ENCODE measurements around the gene CARNS1. TPM values are rescaled to one million over a fixed set of nuclear protein-coding genes. Genes with fewer than 3 reads are reported as not detected.
"Not testable (repeated sequence)": the region's sequence is repeated elsewhere in the genome, so short reads cannot be mapped to it uniquely, and the experiment has no call there.

Gene CARNS1
- total RNA-seq, 4 donors from 2014 or later: 0.09 to 0.76 (median 0.25) TPM

DNA sequence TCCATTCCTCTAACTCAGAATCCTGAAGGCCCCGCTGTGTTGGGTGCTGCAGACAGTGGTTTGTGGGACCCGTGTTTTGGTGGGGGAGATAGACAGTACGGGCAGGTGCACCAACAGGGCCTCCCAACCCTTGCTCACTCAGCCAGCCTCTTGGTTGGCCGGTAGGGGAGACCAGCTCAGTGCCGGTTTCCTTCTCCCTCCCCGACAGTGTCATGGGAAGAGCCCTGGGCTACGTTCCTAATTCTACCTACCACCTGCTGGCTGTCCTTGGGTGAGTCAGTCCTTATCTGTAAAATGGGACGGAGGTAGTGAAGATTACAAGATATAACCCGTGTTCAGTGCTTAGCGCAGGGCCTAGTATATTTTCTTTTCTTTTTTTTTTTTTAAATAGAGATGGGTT lies 47.7 kb downstream of the CARNS1 start:
- Histone ChIP-seq H3K27ac (peak overlapping the region in 3 of 4 donors; percentile 39 to 96 (median 96)), H3K9me3 (no peaks in the 10 kb centered on the region), H3K4me1 (peaks cover 27 to 65% (median 37%) of the 10 kb centered on the region in 3 donors), H3K4me3 (no peak overlapping the region), H3K36me3 (peaks cover 0 to 21% (median 0%) of the 10 kb centered on the region in 3 donors), H3K27me3 (no peaks in the 10 kb centered on the region)
- 73 to 84% methylated on average over 6 to 9 of the region's 10 CpGs for WGBS, 2 donors
- TF ChIP-seq, protein P1, sequence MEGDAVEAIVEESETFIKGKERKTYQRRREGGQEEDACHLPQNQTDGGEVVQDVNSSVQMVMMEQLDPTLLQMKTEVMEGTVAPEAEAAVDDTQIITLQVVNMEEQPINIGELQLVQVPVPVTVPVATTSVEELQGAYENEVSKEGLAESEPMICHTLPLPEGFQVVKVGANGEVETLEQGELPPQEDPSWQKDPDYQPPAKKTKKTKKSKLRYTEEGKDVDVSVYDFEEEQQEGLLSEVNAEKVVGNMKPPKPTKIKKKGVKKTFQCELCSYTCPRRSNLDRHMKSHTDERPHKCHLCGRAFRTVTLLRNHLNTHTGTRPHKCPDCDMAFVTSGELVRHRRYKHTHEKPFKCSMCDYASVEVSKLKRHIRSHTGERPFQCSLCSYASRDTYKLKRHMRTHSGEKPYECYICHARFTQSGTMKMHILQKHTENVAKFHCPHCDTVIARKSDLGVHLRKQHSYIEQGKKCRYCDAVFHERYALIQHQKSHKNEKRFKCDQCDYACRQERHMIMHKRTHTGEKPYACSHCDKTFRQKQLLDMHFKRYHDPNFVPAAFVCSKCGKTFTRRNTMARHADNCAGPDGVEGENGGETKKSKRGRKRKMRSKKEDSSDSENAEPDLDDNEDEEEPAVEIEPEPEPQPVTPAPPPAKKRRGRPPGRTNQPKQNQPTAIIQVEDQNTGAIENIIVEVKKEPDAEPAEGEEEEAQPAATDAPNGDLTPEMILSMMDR (IDR thresholded peaks at IDR 0.05): no peak
- TF ChIP-seq POLR2A (IDR thresholded peaks at IDR 0.05): no peak
- DNase-seq: no peak
- intact Hi-C loops (cut with DNase I): no loop called here

DNA sequence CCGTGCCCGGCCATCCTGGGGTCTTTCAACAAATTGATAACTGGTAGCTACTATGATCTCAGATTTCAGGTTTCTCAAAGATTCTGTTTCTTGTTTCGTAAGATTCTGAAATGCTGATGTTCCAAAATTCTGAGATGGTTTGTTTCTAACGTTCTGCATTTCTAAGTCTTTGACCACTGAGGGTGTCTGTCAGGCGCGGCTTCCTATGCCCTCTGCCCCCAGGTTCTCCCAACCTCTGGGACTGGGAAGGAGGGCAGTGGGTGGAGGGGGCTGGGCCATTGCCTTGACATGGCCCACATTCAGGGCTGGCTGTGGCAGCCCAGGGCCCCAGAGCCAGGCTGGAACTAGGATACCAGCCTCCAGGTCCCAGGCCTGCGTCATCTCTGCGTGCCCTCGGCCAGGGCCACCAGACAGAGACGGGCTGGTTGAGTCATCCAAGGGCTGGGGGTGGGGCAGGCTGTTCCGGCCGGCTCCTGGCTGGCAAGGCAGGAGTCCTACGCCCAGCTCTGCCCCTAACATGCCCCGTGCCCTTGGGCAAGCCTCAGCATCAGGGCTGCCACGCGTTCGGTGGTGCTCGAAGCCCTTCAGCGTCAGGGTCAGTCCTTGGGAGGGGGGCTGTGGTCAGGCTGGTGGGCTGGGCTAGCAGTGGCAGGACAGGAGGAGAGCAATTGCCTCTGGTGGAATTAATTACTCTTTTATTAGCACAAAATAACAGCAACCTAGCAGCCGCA lies 48.4 kb downstream of the CARNS1 start:
- TF ChIP-seq, protein P1 (IDR thresholded peaks at IDR 0.05): no peak
- TF ChIP-seq POLR2A (IDR thresholded peaks at IDR 0.05): peak in 2 of 4 donors; percentile 17 to 26
- no peaks in the 10 kb centered on the region for H3K9me3 ChIP-seq
- intact Hi-C loops (cut with DNase I): no loop called here
- no peak for DNase-seq
- H3K4me1 ChIP-seq: peaks cover 33 to 68% (median 38%) of the 10 kb centered on the region in 3 donors
- H3K27me3 ChIP-seq: no peaks in the 10 kb centered on the region
- H3K36me3 ChIP-seq: peaks cover 0 to 21% (median 0%) of the 10 kb centered on the region in 3 donors
- peak overlapping the region in 3 of 4 donors; percentile 47 to 75 (median 50) for H3K4me3 ChIP-seq
- peak overlapping the region; percentile 93 to 98 (median 96) for H3K27ac ChIP-seq
- 63 to 73% methylated on average over 6 to 9 of the region's 20 CpGs for WGBS, 2 donors

GRCh38 chr11:67464411-67465188 lies 49.1 kb downstream of the CARNS1 start:
- peak overlapping the region; percentile 93 to 98 (median 96) for H3K27ac ChIP-seq
- no peaks in the 10 kb centered on the region for H3K27me3 ChIP-seq
- H3K4me1 ChIP-seq: peaks cover 34 to 67% (median 38%) of the 10 kb centered on the region in 3 donors
- 12 to 44% methylated on average over 5 to 8 of the region's 56 CpGs for WGBS, 2 donors
- intact Hi-C loops (cut with DNase I): no loop called here
- peak overlapping the region; percentile 35 to 75 (median 48) for H3K4me3 ChIP-seq
- H3K9me3 ChIP-seq: no peaks in the 10 kb centered on the region
- TF ChIP-seq POLR2A (IDR thresholded peaks at IDR 0.05): peak in 2 of 4 donors; percentile 8 to 73
- TF ChIP-seq, protein P1 (IDR thresholded peaks at IDR 0.05): peak in 1 of 6 experiments; percentile 6
- peaks cover 0 to 21% (median 0%) of the 10 kb centered on the region in 3 donors for H3K36me3 ChIP-seq
- DNase-seq: peak; percentile 72

DNA sequence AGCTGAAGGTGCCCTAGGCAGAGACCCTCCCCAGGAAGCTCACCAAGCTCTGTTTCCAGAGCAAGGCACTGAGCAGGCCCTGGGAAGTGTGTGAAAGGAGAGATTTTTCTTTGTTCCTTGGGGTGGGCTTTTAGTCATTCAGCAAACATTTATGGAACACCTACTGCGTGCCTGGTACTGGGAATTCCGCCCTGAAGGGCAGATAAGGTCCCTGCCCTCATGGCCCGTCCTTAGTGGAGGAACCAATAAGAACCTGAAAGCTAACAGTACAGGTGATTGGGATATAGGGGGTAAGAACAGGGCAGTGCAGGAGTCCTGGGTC lies 49.7 kb downstream of the CARNS1 start:
- H3K9me3 ChIP-seq: no peaks in the 10 kb centered on the region
- H3K36me3 ChIP-seq: peaks cover 0 to 21% (median 0%) of the 10 kb centered on the region in 3 donors
- H3K4me3 ChIP-seq: peak overlapping the region; percentile 35 to 75 (median 48)
- DNase-seq: no peak
- TF ChIP-seq POLR2A (IDR thresholded peaks at IDR 0.05): no peak
- TF ChIP-seq, protein P1 (IDR thresholded peaks at IDR 0.05): no peak
- no peaks in the 10 kb centered on the region for H3K27me3 ChIP-seq
- H3K4me1 ChIP-seq: peaks cover 37 to 67% (median 38%) of the 10 kb centered on the region in 3 donors
- H3K27ac ChIP-seq: peak overlapping the region; percentile 93 to 98 (median 96)
- intact Hi-C loops (cut with DNase I): no loop called here
- WGBS, 2 donors: 0 to 40% methylated on average over 3 of the region's 3 CpGs

- Histone ChIP-seq H3K4me1 (peaks cover 37 to 63% (median 38%) of the 10 kb centered on the region in 3 donors), H3K4me3 (peak overlapping the region in 3 of 4 donors; percentile 47 to 75 (median 50)), H3K27ac (peak overlapping the region; percentile 93 to 98 (median 96)), H3K36me3 (peaks cover 0 to 21% (median 0%) of the 10 kb centered on the region in 3 donors)
- intact Hi-C loops (cut with DNase I); H3K27me3 ChIP-seq; H3K9me3 ChIP-seq; DNase-seq: not testable (repeated sequence)
- WGBS, 2 donors: 48 to 50% methylated on average over 1 to 2 of the region's 2 CpGs
Measured at GRCh38 chr11:67465530-67465929, 50.1 kb downstream of the CARNS1 start.

Measured in esophagus squamous epithelium (tissue), 5 donors.